Tibial artery (tissue), 4 donors: Measurements from ENCODE around the gene SLC12A4.
A peak's percentile ranks its signal among the peaks of the same experiment; 100 is the strongest.

ENCODE experiments used
- DNase-seq, 2 donors: peaks; one replicate each; pipeline ENCODE4 v3.0.0-alpha.2; 2019
- H3K27ac ChIP-seq, 2 donors: fragments of 200-600 bp; sonication (generic) in 1 of 2; 1 replicate in 1 of 2; 2 replicates in 1 of 2; pipeline ENCODE4 v1.5.1; 2018 to 2019; ENCODE audit warnings: mild to moderate bottlenecking in 1 of 2
- H3K27me3 ChIP-seq, 2 donors: fragments of 200-600 bp; sonication (generic) in 1 of 2; one replicate each; pipeline versions ENCODE4 v1.5.1 to v1.6.0; 2016 to 2019
- H3K36me3 ChIP-seq, 3 donors: fragments of 200-600 bp; sonication (generic) in 2 of 3; one replicate each; pipeline ENCODE4 v1.5.1; 2016 to 2019; ENCODE audit warnings: mild to moderate bottlenecking in 2 of 3
- H3K4me1 ChIP-seq, 4 donors: fragments of 200-600 bp; sonication (generic) in 2 of 4; 1 replicate in 3 of 4; 2 replicates in 1 of 4; pipeline ENCODE4 v1.5.1; 2016 to 2019
- H3K4me3 ChIP-seq, 2 donors: fragments of 200-600 bp; sonication (generic) in 1 of 2; 1 replicate in 1 of 2; 2 replicates in 1 of 2; pipeline ENCODE4 v1.5.1; 2018 to 2019; ENCODE audit warnings: mild to moderate bottlenecking in 2 of 2
- H3K9me3 ChIP-seq, 3 donors: fragments of 200-600 bp; sonication (generic) in 1 of 3; one replicate each; pipeline ENCODE4 v1.5.1; 2016 to 2019
- intact Hi-C: fragments of 100-400 bp; cut with DNase I; formaldehyde crosslinking; loops from one replicate; pipeline ENCODE4 v1.15.0; 2023; ENCODE audit warnings: low total_unique reads
- TF ChIP-seq, protein P1 (sequence below), 2 experiments: fragments of 200-600 bp in 1 of 2; fragments of 450-650 bp in 1 of 2; IDR thresholded peaks; one replicate each; pipeline ENCODE4 v1.5.1; 2017 to 2019; ENCODE audit warnings: antibody characterized with exemption in 2 of 2, mild to moderate bottlenecking in 1 of 2, moderate library complexity in 1 of 2

Gene SLC12A4

DNA sequence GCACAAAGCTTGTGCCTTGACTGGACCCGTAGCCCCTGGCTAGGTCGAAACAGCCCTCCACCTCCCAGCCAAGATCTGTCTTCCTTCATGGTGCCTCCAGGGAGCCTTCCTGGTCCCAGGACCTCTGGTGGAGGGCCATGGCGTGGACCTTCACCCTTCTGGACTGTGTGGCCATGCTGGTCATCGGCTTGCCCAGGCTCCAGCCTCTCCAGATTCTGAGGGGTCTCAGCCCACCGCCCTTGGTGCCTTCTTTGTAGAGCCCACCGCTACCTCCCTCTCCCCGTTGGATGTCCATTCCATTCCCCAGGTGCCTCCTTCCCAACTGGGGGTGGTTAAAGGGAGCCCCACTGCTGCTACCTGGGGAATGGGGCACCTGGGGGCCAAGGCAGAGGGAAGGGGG is 40.3 kb downstream of the SLC12A4 start:
- intact Hi-C loops = loop anchor here (2.0 to 10.0 kb wide), 4 partner anchors 45 to 253 kb away; no protein-coding TSS in a partner anchor
- no peak overlapping the region for H3K27ac ChIP-seq
- DNase-seq = no peak
- TF ChIP-seq, protein P1, sequence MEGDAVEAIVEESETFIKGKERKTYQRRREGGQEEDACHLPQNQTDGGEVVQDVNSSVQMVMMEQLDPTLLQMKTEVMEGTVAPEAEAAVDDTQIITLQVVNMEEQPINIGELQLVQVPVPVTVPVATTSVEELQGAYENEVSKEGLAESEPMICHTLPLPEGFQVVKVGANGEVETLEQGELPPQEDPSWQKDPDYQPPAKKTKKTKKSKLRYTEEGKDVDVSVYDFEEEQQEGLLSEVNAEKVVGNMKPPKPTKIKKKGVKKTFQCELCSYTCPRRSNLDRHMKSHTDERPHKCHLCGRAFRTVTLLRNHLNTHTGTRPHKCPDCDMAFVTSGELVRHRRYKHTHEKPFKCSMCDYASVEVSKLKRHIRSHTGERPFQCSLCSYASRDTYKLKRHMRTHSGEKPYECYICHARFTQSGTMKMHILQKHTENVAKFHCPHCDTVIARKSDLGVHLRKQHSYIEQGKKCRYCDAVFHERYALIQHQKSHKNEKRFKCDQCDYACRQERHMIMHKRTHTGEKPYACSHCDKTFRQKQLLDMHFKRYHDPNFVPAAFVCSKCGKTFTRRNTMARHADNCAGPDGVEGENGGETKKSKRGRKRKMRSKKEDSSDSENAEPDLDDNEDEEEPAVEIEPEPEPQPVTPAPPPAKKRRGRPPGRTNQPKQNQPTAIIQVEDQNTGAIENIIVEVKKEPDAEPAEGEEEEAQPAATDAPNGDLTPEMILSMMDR (IDR thresholded peaks at IDR 0.05) = no peak
- peaks cover 6 to 60% (median 35%) of the 10 kb centered on the region in 3 donors for H3K36me3 ChIP-seq
- H3K27me3 ChIP-seq = no peaks in the 10 kb centered on the region
- H3K4me1 ChIP-seq = peaks cover 0 to 31% (median 24%) of the 10 kb centered on the region in 4 donors
- no peak overlapping the region for H3K4me3 ChIP-seq
- H3K9me3 ChIP-seq = no peaks in the 10 kb centered on the region

DNA sequence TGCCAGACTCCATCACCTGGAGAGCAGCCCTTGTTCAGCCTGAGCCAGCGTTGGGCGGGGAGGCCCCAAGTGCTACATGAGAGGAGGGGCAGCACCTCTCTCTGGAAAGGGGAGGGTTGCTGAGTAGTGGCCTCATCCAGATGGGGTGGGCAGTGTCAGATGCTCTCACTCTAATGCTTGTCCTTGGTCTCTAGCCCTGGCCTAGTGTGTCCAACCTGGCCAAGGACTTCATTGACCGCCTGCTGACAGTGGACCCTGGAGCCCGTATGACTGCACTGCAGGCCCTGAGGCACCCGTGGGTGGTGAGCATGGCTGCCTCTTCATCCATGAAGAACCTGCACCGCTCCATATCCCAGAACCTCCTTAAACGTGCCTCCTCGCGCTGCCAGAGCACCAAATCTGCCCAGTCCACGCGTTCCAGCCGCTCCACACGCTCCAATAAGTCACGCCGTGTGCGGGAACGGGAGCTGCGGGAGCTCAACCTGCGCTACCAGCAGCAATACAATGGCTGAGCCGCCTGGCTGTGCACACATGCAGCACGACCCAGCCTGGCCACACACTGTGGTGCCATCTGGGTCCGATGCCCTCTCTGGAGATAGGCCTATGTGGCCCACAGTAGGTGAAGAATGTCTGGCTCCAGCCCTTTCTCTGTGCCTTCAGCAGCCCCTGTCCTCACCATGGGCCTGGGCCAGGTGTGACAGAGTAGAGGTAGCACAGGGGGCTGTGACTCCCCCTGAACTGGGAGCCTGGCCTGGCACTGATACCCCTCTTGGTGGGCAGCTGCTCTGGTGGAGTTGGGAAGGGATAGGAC is 41.1 kb downstream of the SLC12A4 start:
- Histone ChIP-seq H3K27me3 (no peaks in the 10 kb centered on the region), H3K4me1 (peaks cover 0 to 39% (median 24%) of the 10 kb centered on the region in 4 donors), H3K36me3 (peaks cover 6 to 57% (median 35%) of the 10 kb centered on the region in 3 donors)

DNA sequence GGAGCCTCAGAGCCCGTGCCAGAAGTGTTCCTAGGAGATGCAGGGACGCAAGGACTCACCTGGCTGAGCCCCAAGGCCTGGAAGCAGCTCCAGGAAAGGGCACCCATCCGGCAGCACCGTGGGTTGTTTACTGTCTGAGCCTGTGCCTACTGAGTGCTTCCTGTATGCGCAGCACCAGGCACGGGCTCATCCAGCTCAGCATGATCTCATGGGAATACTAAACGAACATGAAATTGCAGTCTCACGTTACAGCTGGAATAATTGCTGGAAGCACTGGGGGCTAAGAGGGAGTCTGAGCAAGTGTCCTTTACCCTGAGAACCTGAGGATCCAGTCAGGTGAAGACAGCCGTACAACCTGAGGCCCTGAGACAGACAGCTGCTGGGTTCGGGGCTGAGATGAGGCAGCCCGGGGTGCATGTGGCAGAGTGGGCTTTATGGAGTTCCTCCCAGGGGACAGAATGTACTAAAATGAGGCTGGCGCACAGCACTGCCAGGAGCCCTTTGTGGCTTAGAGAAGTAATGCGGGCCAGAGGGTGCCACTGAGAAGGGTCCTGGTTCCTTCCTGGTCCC is 42.2 kb downstream of the SLC12A4 start:
- intact Hi-C loops = loop anchor here (5.0 to 10.0 kb wide), 3 partner anchors 94 to 251 kb away; no protein-coding TSS in a partner anchor
- Histone ChIP-seq H3K9me3 (no peaks in the 10 kb centered on the region), H3K27ac (peak overlapping the region; percentile 70 to 80), H3K36me3 (peaks cover 6 to 48% (median 29%) of the 10 kb centered on the region in 3 donors), H3K27me3 (no peaks in the 10 kb centered on the region), H3K4me1 (peaks cover 0 to 44% (median 24%) of the 10 kb centered on the region in 4 donors), H3K4me3 (peak overlapping the region; percentile 0 to 30)
- TF ChIP-seq, protein P1 (IDR thresholded peaks at IDR 0.05) = peak; percentile 29 to 47
- DNase-seq = peak; percentile 69 to 86

More for the DNA sequence above, 41.1 kb downstream of the SLC12A4 start:
- TF ChIP-seq, protein P1 (IDR thresholded peaks at IDR 0.05) = no peak
- Histone ChIP-seq H3K4me3 (no peak overlapping the region), H3K9me3 (no peaks in the 10 kb centered on the region), H3K27ac (peak overlapping the region; percentile 70 to 80)
- intact Hi-C loops = loop anchor here (5.0 to 10.0 kb wide), 3 partner anchors 95 to 253 kb away; no protein-coding TSS in a partner anchor
- DNase-seq = no peak

DNA sequence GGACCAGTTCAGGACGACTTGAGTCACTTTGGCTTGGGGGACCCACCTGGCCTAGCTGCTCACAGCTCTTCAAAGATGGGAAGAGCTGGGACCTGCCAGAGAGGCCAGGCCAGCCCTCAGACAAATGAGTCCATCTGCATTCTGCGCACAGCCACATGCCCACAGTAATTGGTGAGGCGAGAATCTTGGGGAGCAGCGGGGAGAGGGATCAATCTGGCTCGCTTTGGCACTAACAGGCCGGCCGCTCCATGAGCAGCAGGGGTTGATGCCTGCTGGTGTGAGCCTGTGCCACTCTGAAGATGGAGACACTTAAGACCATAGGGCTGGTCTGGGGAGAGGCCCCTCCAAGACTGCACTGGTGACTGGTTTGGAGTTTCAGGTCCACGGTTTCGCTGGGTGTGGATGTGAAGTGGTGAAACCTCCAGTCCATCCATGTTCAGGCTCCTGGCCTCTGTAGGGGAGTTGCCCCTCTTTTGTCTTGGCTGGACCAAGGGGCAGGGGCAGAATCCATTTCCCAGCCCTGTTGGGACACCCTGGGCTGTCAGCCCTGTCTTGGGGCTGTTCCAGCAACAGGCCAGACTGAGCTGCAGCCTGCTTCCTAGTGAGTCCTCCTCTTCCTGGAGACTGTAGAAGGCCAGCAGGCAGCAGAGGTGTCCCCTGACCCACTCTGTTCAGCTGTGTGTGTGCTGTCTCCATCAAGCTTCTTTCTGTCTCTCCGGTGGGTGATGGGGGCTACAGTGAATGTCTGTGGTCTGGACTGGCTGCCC is 44.1 kb downstream of the SLC12A4 start:
- H3K36me3 ChIP-seq = peaks cover 6 to 29% (median 19%) of the 10 kb centered on the region in 3 donors
- no peak overlapping the region for H3K27ac ChIP-seq
- H3K4me3 ChIP-seq = no peak overlapping the region
- no peaks in the 10 kb centered on the region for H3K9me3 ChIP-seq
- TF ChIP-seq, protein P1 (IDR thresholded peaks at IDR 0.05) = no peak
- no peak for DNase-seq
- H3K27me3 ChIP-seq = no peaks in the 10 kb centered on the region
- H3K4me1 ChIP-seq = peaks cover 0 to 51% (median 24%) of the 10 kb centered on the region in 4 donors
- intact Hi-C loops = loop anchor here (10.0 kb wide), 1 partner anchor 250 kb away; no protein-coding TSS in a partner anchor

DNA sequence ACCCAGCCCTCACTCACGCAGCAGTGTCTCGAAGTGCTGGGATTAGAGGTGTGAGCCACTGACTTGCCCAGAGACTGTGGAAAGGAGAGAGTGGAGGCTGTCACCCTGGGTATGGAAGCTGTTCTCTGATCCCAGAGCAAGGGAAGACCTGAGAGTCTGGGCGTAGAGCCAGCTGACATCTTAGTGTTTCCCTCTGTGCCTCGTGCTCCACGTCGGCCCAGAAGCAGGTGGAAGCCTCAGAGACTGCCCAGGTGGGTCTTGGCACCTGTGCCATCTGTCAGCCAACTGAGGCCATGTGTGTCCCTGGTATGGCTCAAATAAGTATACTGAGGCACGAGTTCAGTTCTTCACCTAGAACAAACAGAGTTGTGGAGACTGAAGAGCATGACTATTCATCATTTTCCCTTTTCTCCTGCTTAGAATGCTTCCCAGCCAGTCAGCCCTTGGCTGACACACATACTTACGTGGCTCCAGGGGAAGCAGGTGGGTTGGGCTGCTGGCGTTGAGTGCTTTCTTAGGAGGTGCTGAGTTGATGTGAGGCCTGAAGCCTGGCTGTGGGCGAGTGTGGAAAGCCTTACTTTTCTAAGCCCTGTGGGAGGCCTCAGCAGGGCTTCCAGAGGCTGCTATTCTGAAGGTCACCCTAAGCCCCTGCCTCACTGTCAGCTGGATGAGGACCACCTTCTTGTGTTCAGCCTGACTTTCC is 44.9 kb downstream of the SLC12A4 start:
- no peaks in the 10 kb centered on the region for H3K9me3 ChIP-seq
- TF ChIP-seq, protein P1 (IDR thresholded peaks at IDR 0.05) = no peak
- DNase-seq = no peak
- no peak overlapping the region for H3K4me3 ChIP-seq
- H3K4me1 ChIP-seq = peaks cover 0 to 57% (median 24%) of the 10 kb centered on the region in 4 donors
- H3K27me3 ChIP-seq = no peaks in the 10 kb centered on the region
- H3K36me3 ChIP-seq = peaks cover 6 to 32% (median 12%) of the 10 kb centered on the region in 3 donors
- intact Hi-C loops = loop anchor here (10.0 kb wide), 1 partner anchor 249 kb away; no protein-coding TSS in a partner anchor
- H3K27ac ChIP-seq = no peak overlapping the region
